Spleen (tissue), 11 donors: ENCODE results near the gene SEL1L. TPM values are rescaled to one million over a fixed set of nuclear protein-coding genes. Genes with fewer than 3 reads are reported as not detected.
A peak's percentile ranks its signal among the peaks of the same experiment; 100 is the strongest.
"Not testable (repeated sequence)": the region's sequence is repeated elsewhere in the genome, so short reads cannot be mapped to it uniquely, and the experiment has no call there.

Source experiments
- DNase-seq: peaks from one replicate; pipeline ENCODE4 v3.0.0-alpha.2; 2020
- H3K27ac ChIP-seq, 8 donors: fragments of 200-600 bp; sonication (generic) in 7 of 8; 1 replicate in 4 of 8; 2 replicates in 4 of 8; pipeline versions ENCODE4 v1.5.0 to v1.8.0; 2016 to 2021; ENCODE audit warnings: inconsistent platforms in 4 of 8, mild to moderate bottlenecking in 4 of 8, moderate library complexity in 1 of 8
- H3K27me3 ChIP-seq, 7 donors: fragments of 200-600 bp; sonication (generic) in 6 of 7; replicated peaks in 1 of 7; 1 replicate in 4 of 7; 2 replicates in 3 of 7; pipeline versions ENCODE4 v1.5.0 to v1.8.0; 2016 to 2021; ENCODE audit warnings: inconsistent platforms in 3 of 7, mild to moderate bottlenecking in 1 of 7
- H3K36me3 ChIP-seq, 6 donors: fragments of 200-600 bp; sonication (generic) in 5 of 6; 1 replicate in 4 of 6; 2 replicates in 2 of 6; pipeline versions ENCODE4 v1.5.0 to v1.8.0; 2016 to 2021; ENCODE audit warnings: inconsistent platforms in 2 of 6
- H3K4me1 ChIP-seq, 6 donors: fragments of 200-600 bp; sonication (generic) in 5 of 6; 1 replicate in 3 of 6; 2 replicates in 3 of 6; pipeline versions ENCODE4 v1.5.0 to v1.8.0; 2016 to 2021; ENCODE audit warnings: inconsistent platforms in 3 of 6
- H3K4me3 ChIP-seq, 8 donors: fragments of 200-600 bp; sonication (generic) in 7 of 8; 1 replicate in 4 of 8; 2 replicates in 4 of 8; pipeline versions ENCODE4 v1.5.0 to v1.8.0; 2016 to 2021; ENCODE audit warnings: inconsistent platforms in 4 of 8, mild to moderate bottlenecking in 4 of 8, moderate library complexity in 2 of 8
- H3K9me3 ChIP-seq, 8 donors: fragments of 200-600 bp; sonication (generic) in 7 of 8; 1 replicate in 4 of 8; 2 replicates in 4 of 8; pipeline versions ENCODE4 v1.5.0 to v1.8.0; 2016 to 2021; ENCODE audit warnings: inconsistent platforms in 4 of 8
- CTCF ChIP-seq, 11 experiments: fragments of 200-600 bp in 7 of 11; fragments of 450-650 bp in 4 of 11; sonication (generic) in 4 of 11; IDR thresholded peaks in 8 of 11; conservative IDR thresholded peaks in 3 of 11; 1 replicate in 7 of 11; 2 replicates in 4 of 11; pipeline versions ENCODE4 v1.4.0 to v1.8.0; 2016 to 2021; ENCODE audit warnings: antibody characterized with exemption in 11 of 11, inconsistent platforms in 4 of 11, mild to moderate bottlenecking in 1 of 11
- POLR2A ChIP-seq, 3 donors: fragments of 450-650 bp; IDR thresholded peaks; one replicate each; pipeline ENCODE4 v1.5.1; 2017; ENCODE audit warnings: antibody characterized with exemption in 3 of 3, mild to moderate bottlenecking in 1 of 3
- POLR2AphosphoS5 ChIP-seq, 3 donors: sonication (generic); formaldehyde crosslinking; IDR thresholded peaks; one replicate each; pipeline ENCODE4 v1.5.1; 2017; ENCODE audit warnings: antibody characterized with exemption in 3 of 3
- whole genome bisulfite sequencing, 5 donors: extraction: QIAGEN DNeasy Blood & Tissue Kit in 3 of 5; methylation state at CpG; one replicate each; pipeline versions ENCODE4 v1.1.5 to v1.1.7; 2013 to 2018; 5-methylcytosine and 5-hydroxymethylcytosine counted together
- intact Hi-C: fragments of 100-400 bp; cut with DNase I; formaldehyde crosslinking; loops from one replicate; pipeline ENCODE4 v1.15.0; 2023; ENCODE audit warnings: low total_unique reads
- polyA plus RNA-seq, 3 donors: library from polyadenylated mRNA; stranded (reverse); fragments of 200-250 nt; gene quantifications; one replicate each; pipeline ENCODE4 v1.2.1, GENCODE V29; 2013
- total RNA-seq, 7 donors: library from RNA; depleted of rRNA in 3 of 7; stranded (reverse); fragments of >200 nt in 3 of 7; fragmentation: NEBNext Ultra II Directional in 4 of 7; extraction: Animal tissue kit (Norgen Biotek cat#: 25700) in 4 of 7; gene quantifications; one replicate each; pipeline versions ENCODE4 v1.1.0 to v1.2.1, GENCODE V29; 2016 to 2021
- donor health status: healthy with polysubstance abuse.
- donor health status: DM: no; HTN: no; CAD: no; lungs with moderate emphysema.
- donor health status: DM: no; HTN: no; CAD: no.
- donor health status: Bipolar disorder and iron deficiency.
- donor health status: healthy.
- donor health status: DM: no; HTN: no; CAD: no.
- donor health status: DM: yes; HTN: yes; CAD: no.

SEL1L gene
- total and polyA plus RNA-seq, 10 donors = 7.1 to 118 (median 84.3) TPM

- Histone ChIP-seq H3K27ac (peak overlapping the region; percentile 9 to 90 (median 78)), H3K4me3 (peak overlapping the region in 1 of 8 donors; percentile 27), H3K4me1 (peaks cover 13 to 64% (median 37%) of the 10 kb centered on the region in 6 donors), H3K36me3 (peaks cover 3 to 90% (median 35%) of the 10 kb centered on the region in 6 donors), H3K9me3 (no peaks in the 10 kb centered on the region), H3K27me3 (no peaks in the 10 kb centered on the region)
- 28 to 46% (median 37%) methylated on average over 3 of the region's 3 CpGs for WGBS, 5 donors
- TF ChIP-seq CTCF (IDR thresholded peaks at IDR 0.05 in 8 of 11, conservative IDR thresholded peaks at IDR 0.05 in 3 of 11) (no peak), POLR2AphosphoS5 (IDR thresholded peaks at IDR 0.05) (peak in 1 of 3 donors; percentile 73)
- no peak for DNase-seq
- intact Hi-C loops = no loop called here
These were observed 14.2 kb downstream of the SEL1L start for GRCh38 chr14:81519200-81520011.

DNA sequence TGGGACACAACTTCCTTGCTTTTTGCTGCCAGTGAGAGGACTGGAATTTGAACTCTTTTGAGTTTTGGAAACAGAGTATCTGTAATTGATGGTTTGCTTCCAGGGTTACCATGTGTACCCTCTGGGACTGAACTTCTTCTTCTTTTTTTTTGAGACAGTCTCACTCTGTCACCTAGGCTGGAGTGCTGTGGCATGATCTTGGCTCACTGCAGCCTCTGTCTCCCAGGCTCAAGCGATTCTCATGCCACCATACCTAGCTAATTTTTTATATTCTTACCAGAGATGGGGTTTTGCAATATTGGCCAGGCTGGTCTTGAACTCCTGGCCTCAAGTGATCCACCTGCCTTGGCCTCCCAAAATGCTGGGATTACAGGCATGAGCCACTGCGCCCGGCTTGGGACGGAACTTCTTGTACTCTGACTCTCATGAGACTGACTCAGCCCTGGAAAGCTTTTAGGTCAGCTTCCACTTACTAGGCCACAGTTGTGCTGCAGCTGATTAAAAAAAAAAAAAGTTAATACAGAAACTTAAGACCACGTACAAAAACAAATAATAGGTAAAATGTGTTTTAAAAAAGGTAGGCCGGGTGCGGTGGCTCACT, 15.8 kb downstream of the SEL1L start:
- Histone ChIP-seq H3K4me1 (peaks cover 13 to 57% (median 37%) of the 10 kb centered on the region in 6 donors), H3K4me3 (no peak overlapping the region), H3K9me3 (no peaks in the 10 kb centered on the region), H3K27me3 (no peaks in the 10 kb centered on the region), H3K27ac (peak overlapping the region in 6 of 8 donors; percentile 64 to 90 (median 82)), H3K36me3 (peaks cover 3 to 90% (median 26%) of the 10 kb centered on the region in 6 donors)
- TF ChIP-seq POLR2AphosphoS5 (IDR thresholded peaks at IDR 0.05) (no peak), POLR2A (IDR thresholded peaks at IDR 0.05) (no peak), CTCF (IDR thresholded peaks at IDR 0.05 in 8 of 11, conservative IDR thresholded peaks at IDR 0.05 in 3 of 11) (no peak)
- WGBS, 5 donors = 82 to 92% (median 89%) methylated on average over 7 of the region's 7 CpGs
- DNase-seq = no peak
- intact Hi-C loops = no loop called here

DNA sequence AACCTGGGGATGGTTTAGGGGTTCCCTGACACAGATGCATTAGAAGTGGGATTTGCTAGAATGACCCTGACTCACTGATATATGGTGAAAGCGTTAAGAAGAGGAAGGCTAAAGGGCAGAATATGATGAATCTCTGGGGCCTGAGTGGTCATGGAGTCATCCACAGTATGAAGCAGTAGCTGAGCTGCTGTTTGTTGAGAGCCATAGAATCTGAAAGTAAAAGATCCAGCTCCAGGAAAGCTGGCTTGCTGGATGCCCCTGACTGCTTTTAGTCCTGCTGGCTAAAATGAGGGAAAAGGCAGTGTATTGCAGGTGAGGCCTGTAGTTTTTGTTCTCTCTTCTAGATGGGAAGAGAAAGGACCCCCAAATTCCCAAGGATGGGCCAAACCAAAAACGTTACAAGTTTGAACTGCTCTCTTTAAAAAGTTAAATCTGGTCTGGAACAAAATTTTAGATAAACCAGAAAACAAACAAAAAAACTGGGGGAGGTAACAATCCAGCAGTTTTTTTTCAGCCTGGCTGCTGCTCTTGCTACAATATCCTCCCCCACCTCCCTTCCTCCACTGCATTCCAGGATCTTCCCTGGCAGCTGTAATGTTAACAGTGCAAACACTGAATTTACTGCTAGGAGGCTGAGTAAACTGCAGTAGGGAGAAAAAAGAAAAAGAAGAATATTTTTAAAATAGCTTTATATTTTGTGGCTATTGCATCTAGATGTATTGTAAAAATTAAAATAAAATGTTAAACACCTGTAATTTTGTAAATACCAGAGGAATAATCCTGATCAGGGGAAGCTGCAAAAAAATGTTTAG, 16.5 kb downstream of the SEL1L start:
- Histone ChIP-seq H3K27ac (peak overlapping the region in 6 of 8 donors; percentile 29 to 90 (median 82)), H3K36me3 (peaks cover 0 to 90% (median 22%) of the 10 kb centered on the region in 6 donors), H3K4me1 (peaks cover 13 to 64% (median 42%) of the 10 kb centered on the region in 6 donors), H3K9me3 (no peaks in the 10 kb centered on the region), H3K4me3 (no peak overlapping the region), H3K27me3 (no peaks in the 10 kb centered on the region)
- DNase-seq = no peak
- TF ChIP-seq CTCF (IDR thresholded peaks at IDR 0.05 in 8 of 11, conservative IDR thresholded peaks at IDR 0.05 in 3 of 11) (no peak), POLR2A (IDR thresholded peaks at IDR 0.05) (no peak), POLR2AphosphoS5 (IDR thresholded peaks at IDR 0.05) (no peak)
- 72 to 87% (median 77%) methylated on average over 2 of the region's 2 CpGs for WGBS, 5 donors
- intact Hi-C loops = no loop called here

- H3K4me3 ChIP-seq, H3K9me3 ChIP-seq, intact Hi-C loops, H3K27me3 ChIP-seq, DNase-seq: not testable (repeated sequence)
- H3K4me1 ChIP-seq = peaks cover 13 to 69% (median 47%) of the 10 kb centered on the region in 6 donors
- H3K36me3 ChIP-seq = peaks cover 0 to 80% (median 21%) of the 10 kb centered on the region in 6 donors
- H3K27ac ChIP-seq = peak overlapping the region in 3 of 8 donors; percentile 85 to 90 (median 89)
- 77 to 87% (median 82%) methylated on average over 7 to 8 of the region's 8 CpGs for WGBS, 5 donors
These were observed 17.7 kb downstream of the SEL1L start for GRCh38 chr14:81515927-81516326.

DNA sequence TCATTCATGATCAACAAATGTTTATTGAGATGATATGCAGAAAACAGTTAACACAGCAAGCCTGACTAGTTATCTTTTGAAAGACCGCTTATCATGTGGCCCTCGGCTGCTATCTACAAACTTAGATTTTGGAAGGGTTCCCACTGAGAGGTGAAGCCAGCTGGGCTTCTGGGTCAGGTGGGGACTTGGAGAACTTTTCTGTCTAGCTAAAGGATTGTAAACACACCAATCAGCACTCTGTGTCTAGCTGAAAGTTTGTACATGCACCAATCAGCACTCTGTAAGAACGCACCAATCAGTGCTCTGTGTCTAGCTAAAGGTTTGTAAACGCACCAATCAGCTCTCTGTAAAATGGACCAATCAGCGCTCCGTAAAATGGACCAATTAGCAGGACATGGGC, 20.8 kb downstream of the SEL1L start:
- DNase-seq, H3K9me3 ChIP-seq, H3K4me3 ChIP-seq, H3K27me3 ChIP-seq, intact Hi-C loops: not testable (repeated sequence)
- Histone ChIP-seq H3K36me3 (peaks cover 0 to 83% (median 21%) of the 10 kb centered on the region in 6 donors), H3K4me1 (peaks cover 0 to 65% (median 34%) of the 10 kb centered on the region in 6 donors), H3K27ac (peak overlapping the region in 4 of 8 donors; percentile 15 to 62 (median 44))
- WGBS, 5 donors = 87 to 94% (median 92%) methylated on average over 6 of the region's 6 CpGs
